Measurements from ENCODE around the gene DNAJB2.

Gene DNAJB2

DNA sequence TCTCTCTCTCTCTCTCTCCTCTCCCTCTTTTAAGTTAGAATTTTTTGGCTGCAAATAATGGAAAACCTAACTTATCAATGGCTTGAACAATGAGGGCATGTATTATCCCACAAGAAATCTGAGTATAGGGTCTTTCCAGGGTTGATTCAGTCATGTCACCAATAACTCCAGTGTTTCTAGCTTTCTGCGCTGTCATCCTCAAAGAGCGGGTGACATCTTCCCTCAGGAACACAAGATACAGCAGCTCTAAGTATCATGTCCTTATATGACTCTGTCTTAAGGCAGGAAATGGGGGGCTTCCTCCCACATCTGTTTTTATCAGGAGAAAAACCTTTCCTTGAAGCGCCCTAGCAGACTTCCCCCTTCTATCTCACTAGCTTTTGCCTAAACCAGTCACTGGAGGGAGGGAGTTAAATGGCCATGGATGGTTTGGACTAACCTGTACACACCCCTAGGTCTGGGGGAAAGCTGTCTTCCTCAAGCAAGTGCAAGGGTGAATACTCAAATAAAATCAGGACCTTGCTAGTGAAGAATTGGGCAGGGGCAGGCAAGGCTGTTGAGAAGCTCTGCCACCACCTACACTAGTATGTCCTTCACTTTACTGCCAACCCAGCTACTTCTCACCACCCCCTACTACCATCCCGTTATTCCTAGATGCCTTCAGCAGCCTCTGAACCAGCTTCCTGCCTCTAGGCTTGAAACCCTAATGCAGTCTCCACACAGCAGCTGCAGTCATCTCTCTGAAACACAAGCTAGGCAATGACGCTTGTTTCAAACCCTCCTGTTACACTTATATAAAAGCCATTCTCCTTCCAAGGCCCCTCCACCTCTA lies 17.9 kb upstream of the DNAJB2 start:
- no peak for DNase-seq

DNA sequence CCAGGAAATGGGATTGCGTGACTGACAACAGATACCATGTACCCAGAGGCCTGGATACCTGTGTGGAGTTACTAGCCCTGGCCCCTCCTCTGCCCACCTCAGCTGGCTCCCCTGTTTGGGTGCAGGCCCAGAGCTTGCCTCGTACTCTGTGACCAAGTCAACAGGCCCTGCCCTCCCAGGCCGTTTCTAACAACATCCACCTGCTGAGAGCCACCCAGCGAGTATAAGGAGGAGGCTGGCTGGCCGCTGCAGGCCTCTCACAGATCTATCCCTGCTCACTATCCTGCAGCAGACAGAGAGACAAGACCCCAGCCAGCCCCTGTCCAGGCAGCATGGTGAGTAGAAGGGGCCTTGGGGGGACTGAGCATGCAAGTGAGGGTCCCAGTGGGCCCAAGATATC lies 12.9 kb upstream of the DNAJB2 start:
- no peak for DNase-seq

DNA sequence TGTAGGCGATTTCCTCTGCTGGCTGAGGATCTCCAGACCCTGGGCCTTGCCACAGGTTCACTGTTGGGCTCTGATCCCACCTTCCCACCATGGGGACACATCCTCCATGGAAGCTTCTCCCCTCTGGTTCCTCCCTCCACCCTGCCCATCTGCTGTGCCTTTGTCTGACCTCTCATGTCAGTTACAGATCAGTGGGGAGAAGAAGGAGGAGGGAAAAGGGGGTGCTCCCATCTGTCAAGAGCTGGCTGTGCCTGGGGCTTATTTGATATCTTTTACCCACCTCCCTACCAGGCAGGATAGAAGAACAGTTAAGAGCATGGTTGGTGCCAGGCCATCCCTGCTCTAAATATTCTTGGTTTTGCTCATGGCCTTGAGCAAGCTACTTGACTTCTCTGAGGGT lies 12.3 kb upstream of the DNAJB2 start:
- DNase-seq: no peak

DNA sequence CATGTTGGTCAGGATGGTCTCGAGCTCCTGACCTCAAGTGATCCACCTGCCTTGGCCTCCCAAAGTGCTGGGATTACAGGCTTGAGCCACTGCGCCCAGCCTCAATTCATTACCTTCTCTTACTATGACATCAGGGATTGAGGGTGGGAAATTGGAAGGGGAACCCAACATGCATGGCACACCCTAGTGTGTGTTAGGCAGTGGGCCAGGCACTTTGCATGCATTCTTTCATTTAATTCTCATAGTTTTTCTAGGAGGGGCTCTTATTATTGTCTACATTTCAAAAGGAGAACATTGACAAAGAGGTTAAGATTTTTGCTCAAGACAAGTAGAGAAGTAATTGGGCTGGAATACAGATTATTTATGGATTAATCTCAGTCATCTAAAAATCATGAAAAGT lies 10.9 kb upstream of the DNAJB2 start:
- DNase-seq: no peak

DNA sequence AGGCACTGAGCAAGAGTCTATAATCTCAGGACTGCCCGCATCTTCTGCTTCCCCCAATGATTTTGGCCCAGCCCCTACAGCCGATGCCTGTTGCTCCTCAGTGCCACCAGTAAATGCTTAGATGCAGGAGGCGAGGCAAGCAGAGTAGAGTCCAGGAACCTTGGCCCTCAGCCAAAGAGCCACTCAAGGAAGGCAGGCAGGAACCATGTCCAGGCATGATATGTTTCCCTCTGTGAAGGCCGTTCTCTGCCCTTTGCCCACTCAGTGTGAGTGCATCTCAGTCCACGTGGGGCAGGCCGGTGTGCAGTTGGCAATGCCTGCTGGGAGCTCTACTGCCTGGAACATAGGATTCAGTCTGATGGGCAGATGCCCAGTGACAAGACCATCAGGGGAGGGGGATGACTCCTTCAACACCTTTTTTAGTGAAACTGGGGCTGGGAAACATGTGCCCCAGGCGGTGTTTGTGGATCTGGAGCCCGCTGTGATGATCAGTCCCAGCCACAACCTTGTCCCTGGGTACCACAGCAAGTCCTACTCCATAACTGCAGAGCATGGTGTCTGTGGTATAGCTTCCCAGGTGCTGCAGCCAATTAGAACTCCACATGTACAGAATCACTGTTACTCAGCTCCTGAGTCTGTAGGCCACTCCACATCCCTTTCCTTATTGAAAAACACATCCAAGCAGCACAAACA lies 9.7 kb upstream of the DNAJB2 start:
- no peak for DNase-seq

DNA sequence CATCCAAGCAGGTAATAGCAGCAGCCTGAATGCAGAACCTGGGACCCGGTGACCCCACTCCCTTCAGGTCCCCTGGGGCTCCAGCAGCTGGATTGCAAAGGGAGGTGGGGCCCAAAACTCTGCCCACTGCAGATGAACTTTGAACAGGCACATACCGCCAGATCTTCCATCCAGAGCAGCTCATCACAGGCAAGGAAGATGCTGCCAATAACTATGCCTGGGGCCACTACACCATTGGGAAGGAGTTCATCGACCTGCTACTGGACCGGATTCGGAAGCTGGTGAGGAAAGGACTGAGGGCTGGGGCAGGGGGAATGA lies 9.2 kb upstream of the DNAJB2 start:
- DNase-seq: no peak

DNA sequence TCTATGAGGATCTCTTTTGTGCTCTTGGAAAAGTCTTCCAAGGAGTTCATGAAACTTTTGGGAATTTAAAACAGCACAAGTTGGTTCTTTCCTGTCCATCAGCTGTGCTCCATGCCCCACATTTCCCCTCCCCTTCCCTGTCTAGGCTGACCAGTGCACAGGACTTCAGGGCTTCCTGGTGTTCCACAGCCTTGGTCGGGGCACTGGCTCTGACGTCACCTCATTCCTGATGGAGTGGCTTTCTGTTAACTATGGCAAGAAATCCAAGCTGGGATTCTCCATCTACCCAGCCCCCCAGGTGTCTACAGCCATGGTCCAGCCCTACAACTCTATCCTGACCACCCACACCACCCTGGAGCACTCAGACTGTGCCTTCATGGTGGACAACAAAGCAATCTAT lies 8.1 kb upstream of the DNAJB2 start:
- DNase-seq: no peak

DNA sequence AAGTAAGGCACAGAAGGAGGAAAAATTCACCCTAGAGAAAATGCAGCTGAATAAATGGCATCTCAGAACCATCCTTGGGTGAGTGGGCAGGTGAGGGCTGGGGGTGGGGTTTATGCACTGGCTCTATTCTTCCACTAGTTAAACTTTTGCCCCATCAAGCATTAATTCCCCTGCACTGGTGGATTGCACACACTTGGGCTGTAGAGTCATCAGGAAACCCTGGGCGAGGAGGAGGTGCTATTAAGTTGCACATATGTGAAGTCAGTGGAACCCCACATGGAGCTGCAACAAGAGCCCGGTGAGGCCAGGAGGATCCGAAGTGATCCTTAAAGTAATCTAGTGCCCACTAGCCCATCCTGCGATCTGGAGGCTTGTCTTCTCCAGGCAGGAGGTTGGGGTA lies 6.8 kb upstream of the DNAJB2 start:
- no peak for DNase-seq

DNA sequence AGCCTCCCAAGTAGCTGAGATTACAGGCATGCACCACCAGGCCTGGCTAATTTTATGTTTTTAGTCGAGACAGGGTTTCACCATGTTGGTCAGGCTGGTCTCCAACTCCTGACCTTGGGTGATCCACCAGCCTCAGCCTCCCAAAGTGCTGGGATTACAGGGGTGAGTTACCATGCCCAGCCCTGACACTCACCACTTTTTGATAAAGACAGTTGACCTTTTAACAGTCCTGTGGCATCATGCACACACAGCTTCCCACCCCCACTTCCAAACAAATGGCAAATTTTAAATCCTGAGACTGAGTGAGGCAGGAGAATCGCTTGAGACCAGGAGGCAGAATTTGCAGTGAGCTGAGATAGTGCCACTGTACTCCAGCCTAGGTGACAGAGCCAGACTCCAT lies 6.2 kb upstream of the DNAJB2 start:
- no peak for DNase-seq

DNA sequence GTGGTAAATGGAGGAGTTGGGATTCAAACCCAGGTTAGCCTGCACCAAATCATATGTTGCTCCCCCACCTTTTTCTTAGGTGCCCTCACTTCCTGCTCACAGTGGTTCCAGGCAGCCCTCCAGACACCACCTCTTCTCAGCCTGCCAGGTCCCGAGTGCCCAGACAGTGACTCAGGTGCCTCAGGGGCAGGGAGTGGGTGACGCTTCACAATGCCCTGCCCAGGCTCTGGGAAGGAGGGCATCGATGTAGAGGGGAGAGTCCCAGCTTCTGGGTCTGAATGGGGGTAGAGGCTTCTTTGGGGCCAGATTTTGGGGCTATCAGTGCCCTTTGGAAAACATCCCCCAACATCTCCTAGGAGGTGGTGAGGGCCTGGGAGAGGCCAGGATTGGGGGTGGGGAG lies 5.2 kb upstream of the DNAJB2 start:
- DNase-seq: no peak

DNA sequence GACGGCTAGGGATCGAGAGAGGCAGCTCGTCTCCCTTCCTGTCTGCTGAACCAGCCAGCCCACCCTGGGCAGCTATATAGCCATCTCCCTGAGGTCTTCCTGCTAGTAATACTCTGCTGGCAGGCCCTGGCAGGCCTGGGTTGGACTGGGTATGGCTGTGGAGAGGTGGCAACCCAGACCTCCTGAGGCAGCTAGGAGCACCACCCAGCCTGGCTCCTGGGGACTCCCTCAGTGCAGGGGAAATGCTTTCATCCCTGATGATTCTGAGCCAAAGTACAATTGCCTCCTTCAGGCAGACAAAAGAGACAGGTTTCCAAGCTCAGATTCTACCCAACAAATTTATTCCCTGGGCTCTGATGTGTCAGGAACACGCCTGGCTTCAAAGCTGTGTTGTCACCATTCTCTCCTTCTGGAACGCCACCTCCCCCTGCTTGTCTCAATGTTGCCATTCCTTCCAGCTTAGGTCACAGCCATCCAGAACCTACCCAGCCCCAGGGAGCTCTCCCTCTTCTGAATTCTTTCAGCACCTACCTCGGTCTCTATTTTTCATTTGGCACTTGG lies 4.7 kb upstream of the DNAJB2 start:
- DNase-seq: no peak

DNA sequence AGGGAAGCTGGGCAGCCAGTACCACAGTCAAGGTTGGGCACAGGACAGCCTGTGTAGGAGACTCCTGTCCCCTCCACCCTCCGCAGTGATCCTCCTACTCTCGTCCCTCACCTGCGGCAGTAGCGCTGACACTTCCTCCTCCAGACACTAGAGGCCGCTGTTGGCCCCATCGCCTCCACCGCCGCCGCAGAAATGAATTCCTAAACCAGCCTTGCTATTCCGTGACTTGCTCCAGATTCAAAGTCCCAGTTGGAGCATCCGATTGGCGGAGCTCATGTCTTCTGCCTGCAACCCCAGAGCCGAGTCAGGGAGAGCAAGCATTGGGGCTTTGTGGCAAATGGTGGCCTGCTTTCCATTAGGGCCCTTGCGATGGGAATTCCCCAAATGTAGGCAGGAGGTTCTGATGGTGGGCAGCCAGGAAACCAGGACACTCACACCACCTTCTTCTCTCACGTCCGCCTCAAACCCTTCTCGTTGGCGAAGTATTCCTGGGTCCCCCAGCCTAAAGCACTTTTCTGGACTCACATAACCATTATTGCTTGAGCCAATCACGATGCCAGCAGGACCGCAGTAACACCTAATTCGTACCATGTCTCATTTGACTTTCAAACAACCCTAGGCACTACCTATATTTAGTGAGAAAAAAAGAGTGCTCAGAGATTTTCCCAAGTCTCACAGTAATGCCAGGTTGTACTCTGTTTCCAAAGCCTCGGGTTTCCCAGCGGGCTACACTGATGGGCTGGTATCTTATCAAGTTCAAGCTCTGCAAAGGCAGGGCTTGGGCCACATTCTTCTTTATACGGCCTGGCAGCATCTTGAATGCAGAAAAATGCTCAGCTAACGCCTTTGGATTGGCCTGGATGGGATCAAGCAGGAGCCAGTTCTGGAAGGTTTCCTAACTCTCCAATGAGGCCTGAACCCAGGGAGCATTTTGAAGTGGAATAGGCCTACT lies 1.2 kb upstream of the DNAJB2 start:
- peak; percentile 83 for DNase-seq

DNA sequence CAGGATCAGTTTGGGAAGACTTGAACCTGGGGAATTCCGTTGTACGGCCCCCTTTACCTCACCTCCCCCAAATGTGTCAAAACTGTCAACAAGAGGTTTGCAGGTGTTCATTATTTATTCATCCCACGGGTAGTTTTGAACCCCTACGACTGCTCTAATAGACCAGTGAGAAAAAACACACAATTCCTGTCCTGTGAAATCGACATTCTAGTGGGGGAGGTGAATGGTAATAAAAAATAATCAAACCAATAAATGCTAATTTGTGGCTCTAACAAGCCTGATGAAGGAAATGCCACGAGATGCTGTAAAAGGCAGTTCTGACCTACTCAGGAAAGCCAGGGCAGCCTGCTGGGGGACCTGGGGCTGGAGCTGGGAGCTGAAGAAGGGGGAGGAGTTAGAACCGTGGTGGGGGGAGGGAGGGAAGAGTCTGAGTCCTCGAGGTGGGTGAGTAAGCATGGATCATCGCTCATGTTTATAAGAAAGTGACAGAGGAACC lies 463 bp upstream of the DNAJB2 start:
- no peak for DNase-seq

DNA sequence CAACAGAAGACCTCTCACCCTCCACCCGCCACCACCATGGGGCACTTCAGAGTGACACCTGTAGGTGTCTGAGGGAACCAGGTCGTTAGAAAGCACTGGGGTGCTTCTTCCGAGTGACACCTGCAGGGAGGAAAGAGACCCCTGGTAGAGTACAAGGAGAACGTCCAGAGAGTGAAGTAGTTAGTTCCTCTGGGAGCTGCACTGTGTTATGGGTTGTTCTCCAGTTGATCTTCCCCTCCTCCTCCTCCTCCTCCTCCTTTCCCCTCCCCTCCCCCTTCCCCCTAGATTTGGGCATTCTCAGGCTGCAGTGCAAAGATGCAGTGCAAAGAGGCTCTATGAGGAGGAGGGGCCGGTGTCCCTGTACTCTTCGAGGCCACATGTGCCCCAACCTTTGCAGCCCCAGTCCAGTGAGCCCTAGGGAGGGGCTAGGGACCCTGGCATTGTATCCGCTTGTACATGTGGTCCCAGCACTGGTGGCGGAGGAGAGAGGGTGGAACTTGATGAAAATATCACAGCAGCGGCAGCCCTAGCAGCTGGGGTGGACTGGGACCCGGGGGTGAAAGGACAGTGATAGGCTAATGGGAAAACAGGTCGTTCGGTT lies 850 bp downstream of the DNAJB2 start:
- no peak for DNase-seq

DNA sequence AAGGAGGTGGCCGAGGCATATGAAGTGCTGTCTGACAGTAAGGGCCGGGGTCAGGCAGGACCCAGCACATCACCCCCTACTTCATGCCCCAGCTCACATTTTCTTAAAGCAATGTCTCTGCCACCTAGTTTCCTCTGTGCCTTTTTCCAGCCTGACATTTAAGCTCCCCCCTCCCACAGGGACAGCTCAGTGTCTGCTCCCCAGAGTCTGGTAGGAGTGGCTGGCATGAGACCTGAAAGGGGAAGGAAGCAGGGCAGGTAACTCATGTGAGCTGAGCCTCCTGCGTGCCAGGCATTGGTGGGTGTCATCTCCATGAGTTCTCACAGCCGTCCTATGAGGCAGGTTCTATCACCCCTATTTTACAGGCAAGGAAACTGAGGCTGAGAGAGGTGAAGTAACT lies 1.5 kb downstream of the DNAJB2 start:
- no peak for DNase-seq

DNA sequence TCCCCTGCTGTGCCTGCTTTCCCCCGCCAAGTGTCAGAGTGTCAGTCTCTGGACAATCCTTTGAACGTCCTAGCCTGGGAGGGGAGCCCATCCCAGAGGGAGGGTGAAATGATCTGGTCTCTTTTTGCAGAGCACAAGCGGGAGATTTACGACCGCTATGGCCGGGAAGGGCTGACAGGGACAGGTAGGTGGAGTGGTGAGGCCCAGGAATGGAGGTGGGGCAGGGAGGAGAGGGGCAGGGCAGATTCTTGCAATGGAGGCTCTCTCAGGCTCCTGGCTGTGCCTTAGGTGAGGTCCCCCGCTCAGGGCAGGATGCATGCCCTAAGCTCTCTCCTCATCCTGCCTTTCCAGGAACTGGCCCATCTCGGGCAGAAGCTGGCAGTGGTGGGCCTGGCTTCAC lies 2.4 kb downstream of the DNAJB2 start:
- DNase-seq: no peak

DNA sequence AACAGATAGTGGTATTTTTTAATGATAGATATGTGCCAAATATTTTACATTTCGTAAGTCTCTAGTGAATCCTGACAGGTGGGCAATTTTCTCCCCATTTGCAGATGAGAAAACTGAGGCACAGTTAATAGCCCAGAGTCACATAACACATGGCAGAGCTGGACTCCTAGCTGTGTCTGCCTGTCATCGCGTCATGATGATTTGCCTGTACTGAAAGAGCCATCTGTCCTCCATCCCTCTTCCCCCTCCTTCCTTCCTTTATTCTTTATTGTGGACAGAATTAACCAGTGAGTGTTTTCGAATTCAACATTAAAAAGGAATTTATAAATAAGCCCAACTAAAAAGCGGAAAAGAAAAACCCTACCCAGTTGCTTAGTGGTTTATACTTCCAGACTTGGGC lies 3.2 kb downstream of the DNAJB2 start:
- DNase-seq: no peak

DNA sequence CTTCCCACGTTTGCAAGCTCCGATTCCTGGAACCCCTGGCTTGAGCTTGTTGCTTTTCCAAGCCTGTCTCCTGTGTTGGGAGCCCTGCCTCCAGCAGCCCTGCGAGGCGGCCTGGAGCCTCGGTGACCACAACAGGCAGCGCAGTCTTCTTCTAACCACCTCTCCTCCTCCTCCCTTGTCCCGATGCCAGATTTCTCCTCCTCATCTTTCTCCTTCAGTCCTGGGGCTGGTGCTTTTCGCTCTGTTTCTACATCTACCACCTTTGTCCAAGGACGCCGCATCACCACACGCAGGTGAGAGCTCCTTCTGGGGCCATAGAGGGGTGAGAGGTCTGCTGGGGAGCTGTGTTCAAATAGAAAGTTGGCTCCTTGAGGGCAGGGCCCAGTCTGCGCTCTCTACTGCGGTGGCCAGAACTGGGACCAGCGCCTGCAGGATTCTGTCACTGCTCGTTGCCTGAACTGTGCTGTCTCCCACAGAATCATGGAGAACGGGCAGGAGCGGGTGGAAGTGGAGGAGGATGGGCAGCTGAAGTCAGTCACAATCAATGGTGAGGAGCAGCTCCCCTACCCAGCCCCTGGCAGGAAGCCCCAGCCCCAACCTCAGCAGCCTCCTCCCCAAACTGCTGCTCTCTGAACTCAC lies 3.9 kb downstream of the DNAJB2 start:
- DNase-seq: no peak

DNA sequence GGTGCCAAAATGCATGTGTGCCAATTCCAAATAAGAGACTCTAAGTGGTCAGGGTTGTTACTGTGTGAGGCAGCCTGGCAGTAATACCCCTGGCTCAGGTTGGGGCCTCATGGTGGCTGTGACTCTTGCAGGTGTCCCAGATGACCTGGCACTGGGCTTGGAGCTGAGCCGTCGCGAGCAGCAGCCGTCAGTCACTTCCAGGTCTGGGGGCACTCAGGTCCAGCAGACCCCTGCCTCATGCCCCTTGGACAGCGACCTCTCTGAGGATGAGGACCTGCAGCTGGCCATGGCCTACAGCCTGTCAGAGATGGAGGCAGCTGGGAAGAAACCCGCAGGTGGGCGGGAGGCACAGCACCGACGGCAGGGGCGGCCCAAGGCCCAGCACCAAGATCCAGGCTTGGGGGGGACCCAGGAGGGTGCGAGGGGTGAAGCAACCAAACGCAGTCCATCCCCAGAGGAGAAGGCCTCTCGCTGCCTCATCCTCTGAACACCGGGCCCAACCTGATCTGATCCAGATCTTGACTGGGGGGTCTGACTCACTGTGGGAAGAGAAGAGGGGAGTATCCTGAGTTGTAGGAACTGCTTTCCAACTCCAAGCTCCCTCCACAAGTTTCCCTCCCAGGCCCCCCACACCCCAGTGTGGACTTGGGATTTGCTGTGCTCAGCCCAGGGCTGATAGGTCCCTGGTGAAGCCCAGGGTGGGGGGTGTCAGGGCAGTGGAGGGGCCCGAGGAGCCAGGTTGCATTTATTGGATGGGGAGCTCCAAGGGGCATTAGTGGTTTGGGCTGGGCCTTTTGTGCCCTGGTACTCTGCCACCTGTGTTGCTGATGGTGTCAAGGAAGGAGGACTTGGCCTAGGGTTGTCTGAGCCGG lies 5.6 kb downstream of the DNAJB2 start:
- no peak for DNase-seq

DNA sequence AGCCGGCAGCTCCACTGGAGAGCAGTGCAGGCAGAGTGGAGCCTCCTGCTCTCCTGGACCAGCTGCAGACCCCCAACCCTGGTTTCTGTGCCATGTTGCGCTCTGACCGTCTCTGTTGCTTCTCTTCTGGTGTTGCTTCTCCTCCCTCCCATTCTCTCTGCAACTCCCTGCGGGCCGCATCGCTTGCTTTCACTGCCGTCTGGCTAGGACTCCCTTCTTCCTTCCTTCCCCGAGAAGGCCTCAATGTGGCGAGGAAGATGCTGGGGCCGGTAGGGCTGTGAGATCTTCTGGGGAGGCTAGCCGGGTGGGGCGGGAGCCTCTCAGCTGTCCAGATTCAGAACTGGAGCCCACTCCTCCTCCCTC lies 6.2 kb downstream of the DNAJB2 start:
- no peak for DNase-seq

DNA sequence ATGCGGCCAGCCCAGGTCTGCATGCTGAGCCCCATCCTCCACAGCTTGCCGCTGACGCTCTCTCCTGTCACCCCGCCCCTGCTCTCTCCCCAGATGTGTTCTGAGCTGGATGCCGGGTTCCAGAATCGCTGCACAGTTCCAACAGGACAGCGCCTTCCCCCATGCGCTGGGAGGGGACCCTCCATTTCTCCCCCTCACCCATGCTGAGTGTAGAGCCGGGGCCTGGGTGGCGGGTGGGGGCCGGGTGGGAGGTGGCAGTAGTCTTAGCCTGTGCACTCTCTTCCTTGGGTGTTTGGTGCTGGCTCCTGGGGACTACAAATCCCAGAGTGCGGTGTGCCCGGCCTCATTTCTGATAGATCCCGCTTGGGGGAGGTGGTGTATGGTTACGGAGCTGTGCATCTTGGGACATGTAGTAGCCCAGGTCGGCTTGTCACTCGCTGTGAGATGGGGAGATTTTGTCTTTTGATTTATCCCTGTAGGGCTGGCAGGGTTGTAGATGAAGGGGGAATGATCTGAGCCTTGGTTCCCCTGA lies 6.8 kb downstream of the DNAJB2 start:
- no peak for DNase-seq
